Measurements from ENCODE around the gene ANP32E. TPM values are rescaled to one million over a fixed set of nuclear protein-coding genes. Genes with fewer than 3 reads are reported as not detected.

The ANP32E gene
- total and polyA plus RNA-seq, 2 of the 13 experiments (the other 11 are each of a cell fraction or from before 2014, with no cell fraction given): 10.3 to 53.0 TPM

- TF ChIP-seq CBX5 (CRISPR knock-in tag; IDR thresholded peaks at IDR 0.05; ENCODE audit: borderline replicate concordance): no peak
- TF ChIP-seq REST (IDR thresholded peaks at IDR 0.05; ENCODE audit: borderline replicate concordance in 1 of 2, low read depth in 1 of 2, low read length in 2 of 2): no peak
- no peak for TF ChIP-seq MTF1 (CRISPR knock-in tag; IDR thresholded peaks at IDR 0.05)
- TF ChIP-seq ZNF513 (CRISPR knock-in tag; conservative IDR thresholded peaks at IDR 0.05): 0 out of 2 replicates have a peak, but pooled peaks have one; percentile 39
- TF ChIP-seq ZFYVE20 (CRISPR knock-in tag; IDR thresholded peaks at IDR 0.05; ENCODE audit: borderline replicate concordance, low read depth): no peak
- TF ChIP-seq ZNF761 (CRISPR knock-in tag; conservative IDR thresholded peaks at IDR 0.05): no peak
- no peak for TF ChIP-seq ZNF354B (CRISPR knock-in tag; IDR thresholded peaks at IDR 0.05)
- peak; percentile 64 for TF ChIP-seq POLR2G (IDR thresholded peaks at IDR 0.05; ENCODE audit: low read depth, low read length)
- no peak for TF ChIP-seq CEBPZ (IDR thresholded peaks at IDR 0.05; ENCODE audit: low read length)
- TF ChIP-seq TBP (CRISPR knock-in tag; IDR thresholded peaks at IDR 0.05): no peak
- TF ChIP-seq SP1 (IDR thresholded peaks at IDR 0.05): no peak
- TF ChIP-seq SP1 (CRISPR knock-in tag; IDR thresholded peaks at IDR 0.05): no peak
- TF ChIP-seq, protein P1, sequence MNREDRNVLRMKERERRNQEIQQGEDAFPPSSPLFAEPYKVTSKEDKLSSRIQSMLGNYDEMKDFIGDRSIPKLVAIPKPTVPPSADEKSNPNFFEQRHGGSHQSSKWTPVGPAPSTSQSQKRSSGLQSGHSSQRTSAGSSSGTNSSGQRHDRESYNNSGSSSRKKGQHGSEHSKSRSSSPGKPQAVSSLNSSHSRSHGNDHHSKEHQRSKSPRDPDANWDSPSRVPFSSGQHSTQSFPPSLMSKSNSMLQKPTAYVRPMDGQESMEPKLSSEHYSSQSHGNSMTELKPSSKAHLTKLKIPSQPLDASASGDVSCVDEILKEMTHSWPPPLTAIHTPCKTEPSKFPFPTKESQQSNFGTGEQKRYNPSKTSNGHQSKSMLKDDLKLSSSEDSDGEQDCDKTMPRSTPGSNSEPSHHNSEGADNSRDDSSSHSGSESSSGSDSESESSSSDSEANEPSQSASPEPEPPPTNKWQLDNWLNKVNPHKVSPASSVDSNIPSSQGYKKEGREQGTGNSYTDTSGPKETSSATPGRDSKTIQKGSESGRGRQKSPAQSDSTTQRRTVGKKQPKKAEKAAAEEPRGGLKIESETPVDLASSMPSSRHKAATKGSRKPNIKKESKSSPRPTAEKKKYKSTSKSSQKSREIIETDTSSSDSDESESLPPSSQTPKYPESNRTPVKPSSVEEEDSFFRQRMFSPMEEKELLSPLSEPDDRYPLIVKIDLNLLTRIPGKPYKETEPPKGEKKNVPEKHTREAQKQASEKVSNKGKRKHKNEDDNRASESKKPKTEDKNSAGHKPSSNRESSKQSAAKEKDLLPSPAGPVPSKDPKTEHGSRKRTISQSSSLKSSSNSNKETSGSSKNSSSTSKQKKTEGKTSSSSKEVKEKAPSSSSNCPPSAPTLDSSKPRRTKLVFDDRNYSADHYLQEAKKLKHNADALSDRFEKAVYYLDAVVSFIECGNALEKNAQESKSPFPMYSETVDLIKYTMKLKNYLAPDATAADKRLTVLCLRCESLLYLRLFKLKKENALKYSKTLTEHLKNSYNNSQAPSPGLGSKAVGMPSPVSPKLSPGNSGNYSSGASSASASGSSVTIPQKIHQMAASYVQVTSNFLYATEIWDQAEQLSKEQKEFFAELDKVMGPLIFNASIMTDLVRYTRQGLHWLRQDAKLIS (CRISPR knock-in tag; IDR thresholded peaks at IDR 0.05): no peak
- no peak for TF ChIP-seq SAFB2 (CRISPR knock-in tag; IDR thresholded peaks at IDR 0.05; ENCODE audit: borderline replicate concordance, low read depth)
- no peak; the same call in 1 of the 2 replicates for TF ChIP-seq MYC (CRISPR knock-in tag; IDR thresholded peaks at IDR 0.05; ENCODE audit: borderline replicate concordance)
- no peak for TF ChIP-seq ZSCAN31 (CRISPR knock-in tag; IDR thresholded peaks at IDR 0.05; ENCODE audit: low read depth)
These were observed 1.2 kb downstream of the ANP32E start (continued) for GRCh38 chr1:150234566-150235293.
